ENCODE measurements around the gene LARGE2. TPM values are rescaled to one million over a fixed set of nuclear protein-coding genes. Genes with fewer than 3 reads are reported as not detected.

Gene LARGE2
- total and polyA plus RNA-seq, 9 of the 15 experiments (the other 6 are each of a cell fraction or from before 2014, with no cell fraction given): 0.56 to 14.1 (median 6.6) TPM

GRCh38 chr11:45881708-45882368 is 40.6 kb upstream of the LARGE2 start:
- WGBS (ENCODE audit: insufficient coverage, low coverage, missing lambda C conversion rate): 80% methylated on average over 6 of the region's 6 CpGs
- FAIRE-seq (no peak), DNase-seq (ENCODE audit: extremely low read depth in 1 of 4, low spot score in 3 of 4) (no peak), ATAC-seq (no peak)
- in situ Hi-C loops (cut with MboI) (no loop called here), intact Hi-C loops (cut with micrococcal nuclease) (no loop called here)
- no peak overlapping the region for H3K9ac ChIP-seq (ENCODE audit: insufficient read depth in 1 of 2, low read depth in 2 of 2, low read length in 2 of 2)
- H4K20me1 ChIP-seq (replicated peaks; ENCODE audit: control insufficient read depth, insufficient read depth, low read length): peaks cover 23% of the 10 kb centered on the region
- H3K4me3 ChIP-seq: no peak overlapping the region
- no TSS peak for BruUV-seq (replicated peaks)
- H3K9me1 ChIP-seq (ENCODE audit: control insufficient read depth, insufficient read depth, low read length): no peaks in the 10 kb centered on the region
- POLR2A ChIA-PET: interaction anchor here (0.8 to 1.1 kb wide), 2 partner anchors 11 to 19 kb away, joined by 3 to 4 read pairs; no protein-coding TSS in a partner anchor
- H3K27ac ChIP-seq (ENCODE audit: extremely low read depth, low read depth, low read length): no peak overlapping the region
- no peaks in the 10 kb centered on the region for H3K9me3 ChIP-seq (replicated peaks; ENCODE audit: control insufficient read depth, insufficient read depth, low read depth, low read length)
- H2AFZ ChIP-seq (ENCODE audit: low read depth, low read length): no peak overlapping the region
- peaks cover 36% of the 10 kb centered on the region; the same call in 2 of the 3 replicates for H3K36me3 ChIP-seq (ENCODE audit: control insufficient read depth, insufficient read depth, low read length)
- CTCF ChIA-PET (ENCODE audit: low intra/inter-chr PET ratio): no interaction called here
- peaks cover 22 to 26% of the 10 kb centered on the region in 2 experiments for H3K4me1 ChIP-seq (replicated peaks in 1 of 2; ENCODE audit: control insufficient read depth in 2 of 2, insufficient read depth in 2 of 2, low read length in 2 of 2)
- H3K79me2 ChIP-seq (ENCODE audit: control insufficient read depth, insufficient read depth, low read length): no peaks in the 10 kb centered on the region
- no peak overlapping the region for H3K4me2 ChIP-seq (ENCODE audit: insufficient read depth, low read length)
- TF ChIP-seq ZNF589 (CRISPR knock-in tag; IDR thresholded peaks at IDR 0.05; ENCODE audit: low read depth) (no peak), NFIC (IDR thresholded peaks at IDR 0.05) (peak; percentile 74)
- H3K27me3 ChIP-seq (ENCODE audit: control insufficient read depth in 2 of 2, insufficient read depth in 2 of 2, low read length in 2 of 2): no peaks in the 10 kb centered on the region

DNA sequence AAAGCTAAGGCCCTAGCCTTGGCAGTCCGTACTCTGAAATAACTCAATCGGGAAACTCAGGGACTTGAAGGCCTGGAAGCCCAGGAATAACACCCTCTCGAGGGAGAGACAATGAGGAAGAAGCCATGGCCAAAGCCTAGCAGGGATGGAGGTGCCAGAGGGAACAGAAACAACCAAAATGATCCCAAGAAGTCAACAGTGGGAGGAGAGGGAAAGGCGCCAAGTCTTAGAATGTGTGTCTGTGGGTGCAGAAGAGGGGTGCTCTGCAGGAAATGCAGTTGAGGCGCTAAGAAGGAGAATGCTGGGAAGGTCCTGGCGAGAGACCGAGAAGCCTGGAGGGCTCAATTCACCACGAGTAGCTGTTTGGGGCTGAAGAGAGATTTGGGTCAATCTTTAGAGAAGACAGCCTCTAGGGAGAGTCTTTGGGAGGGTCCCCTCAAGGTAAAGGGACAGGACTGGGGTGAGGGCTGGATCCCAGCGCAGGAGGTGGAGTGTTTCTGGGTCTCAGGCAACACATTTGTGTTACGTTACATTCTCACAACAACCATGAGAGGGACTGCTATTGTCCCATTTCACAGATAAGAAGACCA is 37.8 kb upstream of the LARGE2 start:
- Histone ChIP-seq H3K9me1 (ENCODE audit: control insufficient read depth, insufficient read depth, low read length) (no peaks in the 10 kb centered on the region), H3K36me3 (ENCODE audit: control insufficient read depth, insufficient read depth, low read length) (peaks cover 21% of the 10 kb centered on the region; the same call in 2 of the 3 replicates), H2AFZ (ENCODE audit: low read depth, low read length) (no peak overlapping the region), H3K9ac (ENCODE audit: insufficient read depth in 1 of 2, low read depth in 2 of 2, low read length in 2 of 2) (no peak overlapping the region), H4K20me1 (replicated peaks; ENCODE audit: control insufficient read depth, insufficient read depth, low read length) (peaks cover 30% of the 10 kb centered on the region), H3K4me3 (no peak overlapping the region), H3K79me2 (ENCODE audit: control insufficient read depth, insufficient read depth, low read length) (no peaks in the 10 kb centered on the region), H3K4me1 (replicated peaks in 1 of 2; ENCODE audit: control insufficient read depth in 2 of 2, insufficient read depth in 2 of 2, low read length in 2 of 2) (peaks cover 4 to 29% of the 10 kb centered on the region in 2 experiments), H3K27me3 (ENCODE audit: control insufficient read depth in 2 of 2, insufficient read depth in 2 of 2, low read length in 2 of 2) (no peaks in the 10 kb centered on the region), H3K9me3 (replicated peaks; ENCODE audit: control insufficient read depth, insufficient read depth, low read depth, low read length) (no peaks in the 10 kb centered on the region), H3K4me2 (ENCODE audit: insufficient read depth, low read length) (peak overlapping the region; percentile 39; the same call in 1 of the 2 replicates), H3K27ac (ENCODE audit: extremely low read depth, low read depth, low read length) (no peak overlapping the region)
- FAIRE-seq: no peak
- in situ Hi-C loops (cut with MboI): no loop called here
- no peak for ATAC-seq
- BruUV-seq (replicated peaks): no TSS peak
- WGBS (ENCODE audit: insufficient coverage, low coverage, missing lambda C conversion rate): 66% methylated on average over 9 of the region's 10 CpGs
- CTCF ChIA-PET (ENCODE audit: low intra/inter-chr PET ratio): no interaction called here
- intact Hi-C loops (cut with micrococcal nuclease): no loop called here
- DNase-seq (ENCODE audit: extremely low read depth in 1 of 4, low spot score in 3 of 4): no peak
- POLR2A ChIA-PET: interaction anchor here (1.2 kb wide), 1 partner anchor 16 kb away, joined by 5 read pairs; no protein-coding TSS in a partner anchor
- TF ChIP-seq, protein P1, sequence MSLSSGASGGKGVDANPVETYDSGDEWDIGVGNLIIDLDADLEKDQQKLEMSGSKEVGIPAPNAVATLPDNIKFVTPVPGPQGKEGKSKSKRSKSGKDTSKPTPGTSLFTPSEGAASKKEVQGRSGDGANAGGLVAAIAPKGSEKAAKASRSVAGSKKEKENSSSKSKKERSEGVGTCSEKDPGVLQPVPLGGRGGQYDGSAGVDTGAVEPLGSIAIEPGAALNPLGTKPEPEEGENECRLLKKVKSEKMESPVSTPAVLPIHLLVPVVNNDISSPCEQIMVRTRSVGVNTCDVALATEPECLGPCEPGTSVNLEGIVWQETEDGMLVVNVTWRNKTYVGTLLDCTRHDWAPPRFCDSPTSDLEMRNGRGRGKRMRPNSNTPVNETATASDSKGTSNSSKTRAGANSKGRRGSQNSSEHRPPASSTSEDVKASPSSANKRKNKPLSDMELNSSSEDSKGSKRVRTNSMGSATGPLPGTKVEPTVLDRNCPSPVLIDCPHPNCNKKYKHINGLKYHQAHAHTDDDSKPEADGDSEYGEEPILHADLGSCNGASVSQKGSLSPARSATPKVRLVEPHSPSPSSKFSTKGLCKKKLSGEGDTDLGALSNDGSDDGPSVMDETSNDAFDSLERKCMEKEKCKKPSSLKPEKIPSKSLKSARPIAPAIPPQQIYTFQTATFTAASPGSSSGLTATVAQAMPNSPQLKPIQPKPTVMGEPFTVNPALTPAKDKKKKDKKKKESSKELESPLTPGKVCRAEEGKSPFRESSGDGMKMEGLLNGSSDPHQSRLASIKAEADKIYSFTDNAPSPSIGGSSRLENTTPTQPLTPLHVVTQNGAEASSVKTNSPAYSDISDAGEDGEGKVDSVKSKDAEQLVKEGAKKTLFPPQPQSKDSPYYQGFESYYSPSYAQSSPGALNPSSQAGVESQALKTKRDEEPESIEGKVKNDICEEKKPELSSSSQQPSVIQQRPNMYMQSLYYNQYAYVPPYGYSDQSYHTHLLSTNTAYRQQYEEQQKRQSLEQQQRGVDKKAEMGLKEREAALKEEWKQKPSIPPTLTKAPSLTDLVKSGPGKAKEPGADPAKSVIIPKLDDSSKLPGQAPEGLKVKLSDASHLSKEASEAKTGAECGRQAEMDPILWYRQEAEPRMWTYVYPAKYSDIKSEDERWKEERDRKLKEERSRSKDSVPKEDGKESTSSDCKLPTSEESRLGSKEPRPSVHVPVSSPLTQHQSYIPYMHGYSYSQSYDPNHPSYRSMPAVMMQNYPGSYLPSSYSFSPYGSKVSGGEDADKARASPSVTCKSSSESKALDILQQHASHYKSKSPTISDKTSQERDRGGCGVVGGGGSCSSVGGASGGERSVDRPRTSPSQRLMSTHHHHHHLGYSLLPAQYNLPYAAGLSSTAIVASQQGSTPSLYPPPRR (CRISPR knock-in tag; IDR thresholded peaks at IDR 0.05; ENCODE audit: borderline replicate concordance): no peak
- TF ChIP-seq, protein P2, sequence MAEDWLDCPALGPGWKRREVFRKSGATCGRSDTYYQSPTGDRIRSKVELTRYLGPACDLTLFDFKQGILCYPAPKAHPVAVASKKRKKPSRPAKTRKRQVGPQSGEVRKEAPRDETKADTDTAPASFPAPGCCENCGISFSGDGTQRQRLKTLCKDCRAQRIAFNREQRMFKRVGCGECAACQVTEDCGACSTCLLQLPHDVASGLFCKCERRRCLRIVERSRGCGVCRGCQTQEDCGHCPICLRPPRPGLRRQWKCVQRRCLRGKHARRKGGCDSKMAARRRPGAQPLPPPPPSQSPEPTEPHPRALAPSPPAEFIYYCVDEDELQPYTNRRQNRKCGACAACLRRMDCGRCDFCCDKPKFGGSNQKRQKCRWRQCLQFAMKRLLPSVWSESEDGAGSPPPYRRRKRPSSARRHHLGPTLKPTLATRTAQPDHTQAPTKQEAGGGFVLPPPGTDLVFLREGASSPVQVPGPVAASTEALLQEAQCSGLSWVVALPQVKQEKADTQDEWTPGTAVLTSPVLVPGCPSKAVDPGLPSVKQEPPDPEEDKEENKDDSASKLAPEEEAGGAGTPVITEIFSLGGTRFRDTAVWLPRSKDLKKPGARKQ (CRISPR knock-in tag; IDR thresholded peaks at IDR 0.05): no peak
- no peak for TF ChIP-seq BCOR (IDR thresholded peaks at IDR 0.05)
- TF ChIP-seq NFE2L1 (tag; IDR thresholded peaks at IDR 0.05; ENCODE audit: borderline replicate concordance, low read depth): no peak
- TF ChIP-seq TSC22D4 (tag; IDR thresholded peaks at IDR 0.05): no peak
- no peak for TF ChIP-seq CREM (IDR thresholded peaks at IDR 0.05; ENCODE audit: low read depth)

All from K562 (cell line).